ENCODE measurements around the gene SELENOO. TPM values are rescaled to one million over a fixed set of nuclear protein-coding genes. Genes with fewer than 3 reads are reported as not detected.
A peak's percentile ranks its signal among the peaks of the same experiment; 100 is the strongest.

Gene SELENOO
- total RNA-seq, 3 donors from 2014 or later: 24.3 to 32.3 (median 31.8) TPM

DNA sequence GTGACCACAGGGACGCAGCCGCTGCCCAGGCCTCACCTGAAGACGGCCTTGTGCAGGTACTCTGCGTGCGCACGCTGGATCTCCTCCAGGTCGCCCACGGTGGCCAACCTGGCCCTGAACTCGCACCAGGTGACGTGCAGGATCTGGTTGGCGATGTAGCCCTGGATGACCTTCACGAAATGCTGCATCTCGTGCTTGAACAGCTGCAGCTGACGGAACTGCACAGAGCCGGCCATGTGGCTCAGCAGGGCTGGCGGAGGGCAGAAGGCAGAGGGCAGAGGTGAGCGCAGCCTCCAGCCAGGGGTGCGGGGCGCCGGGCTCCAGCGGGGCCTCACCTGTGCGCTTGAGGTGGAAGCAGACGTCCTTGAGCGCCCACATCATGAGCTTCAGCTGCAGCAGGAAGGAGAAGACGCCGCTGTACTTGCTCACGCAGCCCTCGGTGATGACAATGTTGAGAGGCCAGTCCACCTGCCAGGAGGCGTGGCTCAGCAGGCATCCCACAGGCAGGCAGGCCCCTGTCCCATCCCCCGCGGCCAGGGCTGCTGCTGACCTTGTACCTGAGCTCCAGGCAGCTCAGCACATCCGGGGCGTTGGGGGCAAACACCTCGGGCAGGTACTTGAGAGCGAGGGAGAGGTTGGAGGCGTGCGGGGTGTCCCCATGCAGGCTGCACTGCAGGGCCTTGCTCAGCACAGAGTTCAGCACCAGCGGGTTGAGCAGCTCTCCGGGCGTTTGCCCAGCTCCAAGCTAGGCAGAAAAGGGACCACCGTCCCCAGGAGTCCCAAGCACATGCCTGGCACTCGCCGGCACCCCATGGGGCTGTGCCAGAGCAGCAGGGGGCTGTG is 17.6 kb downstream of the SELENOO start:
- TF ChIP-seq POLR2AphosphoS5 (IDR thresholded peaks at IDR 0.05) (no peak), POLR2A (IDR thresholded peaks at IDR 0.05) (no peak)
- TF ChIP-seq, protein P1, sequence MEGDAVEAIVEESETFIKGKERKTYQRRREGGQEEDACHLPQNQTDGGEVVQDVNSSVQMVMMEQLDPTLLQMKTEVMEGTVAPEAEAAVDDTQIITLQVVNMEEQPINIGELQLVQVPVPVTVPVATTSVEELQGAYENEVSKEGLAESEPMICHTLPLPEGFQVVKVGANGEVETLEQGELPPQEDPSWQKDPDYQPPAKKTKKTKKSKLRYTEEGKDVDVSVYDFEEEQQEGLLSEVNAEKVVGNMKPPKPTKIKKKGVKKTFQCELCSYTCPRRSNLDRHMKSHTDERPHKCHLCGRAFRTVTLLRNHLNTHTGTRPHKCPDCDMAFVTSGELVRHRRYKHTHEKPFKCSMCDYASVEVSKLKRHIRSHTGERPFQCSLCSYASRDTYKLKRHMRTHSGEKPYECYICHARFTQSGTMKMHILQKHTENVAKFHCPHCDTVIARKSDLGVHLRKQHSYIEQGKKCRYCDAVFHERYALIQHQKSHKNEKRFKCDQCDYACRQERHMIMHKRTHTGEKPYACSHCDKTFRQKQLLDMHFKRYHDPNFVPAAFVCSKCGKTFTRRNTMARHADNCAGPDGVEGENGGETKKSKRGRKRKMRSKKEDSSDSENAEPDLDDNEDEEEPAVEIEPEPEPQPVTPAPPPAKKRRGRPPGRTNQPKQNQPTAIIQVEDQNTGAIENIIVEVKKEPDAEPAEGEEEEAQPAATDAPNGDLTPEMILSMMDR (IDR thresholded peaks at IDR 0.05): no peak
- intact Hi-C loops (cut with DNase I; ENCODE audit: low total_unique reads): no loop called here
- Histone ChIP-seq H3K27ac (no peak overlapping the region), H3K36me3 (peaks cover 26% of the 10 kb centered on the region), H3K4me3 (no peak overlapping the region), H3K9me3 (no peaks in the 10 kb centered on the region), H3K27me3 (no peaks in the 10 kb centered on the region), H3K4me1 (no peaks in the 10 kb centered on the region)
- no peak for DNase-seq (ENCODE audit: low spot score in 2 of 2)

DNA sequence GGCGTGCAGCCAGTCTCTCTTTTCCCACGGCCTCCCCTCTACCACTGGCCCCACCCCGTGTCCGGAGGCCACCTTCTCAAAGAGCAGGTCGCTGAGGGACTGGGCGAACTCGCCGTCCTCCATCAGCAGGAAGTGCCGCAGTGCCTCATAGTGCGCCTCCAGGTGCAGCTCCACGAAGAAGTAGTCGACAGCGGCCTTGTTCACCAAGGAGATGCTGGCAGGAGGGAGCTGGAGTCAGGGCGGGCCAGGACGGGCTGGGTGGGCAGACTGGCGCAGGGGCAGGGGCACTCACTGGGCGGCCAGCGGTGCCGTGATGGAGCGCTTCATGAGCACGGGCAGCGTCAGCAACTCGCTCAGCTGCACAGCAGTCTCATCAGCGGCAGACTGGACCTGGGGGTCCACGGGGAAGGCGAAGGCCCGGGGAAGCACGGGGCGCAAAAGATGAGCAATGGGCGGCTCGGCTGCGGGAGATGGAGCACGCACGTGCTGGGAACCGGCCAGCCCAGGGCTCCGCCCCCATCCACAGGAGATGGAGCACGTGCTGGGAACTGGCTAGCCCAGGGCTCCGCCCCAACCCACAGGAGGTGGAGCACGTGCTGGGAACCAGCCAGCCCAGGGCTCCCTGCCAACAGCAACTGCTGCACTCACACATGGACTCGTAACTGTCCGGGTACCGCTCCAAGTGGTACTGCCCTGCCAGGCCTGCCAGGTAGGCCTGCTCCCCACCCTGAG is 18.4 kb downstream of the SELENOO start:
- peaks cover 28% of the 10 kb centered on the region for H3K36me3 ChIP-seq
- H3K27ac ChIP-seq: no peak overlapping the region
- no peaks in the 10 kb centered on the region for H3K27me3 ChIP-seq
- H3K9me3 ChIP-seq: no peaks in the 10 kb centered on the region
- peak; percentile 74 to 87 for DNase-seq (ENCODE audit: low spot score in 2 of 2)
- TF ChIP-seq POLR2AphosphoS5 (IDR thresholded peaks at IDR 0.05): no peak
- TF ChIP-seq, protein P1 (IDR thresholded peaks at IDR 0.05): no peak
- TF ChIP-seq POLR2A (IDR thresholded peaks at IDR 0.05): no peak
- intact Hi-C loops (cut with DNase I; ENCODE audit: low total_unique reads): no loop called here
- H3K4me1 ChIP-seq: no peaks in the 10 kb centered on the region
- no peak overlapping the region for H3K4me3 ChIP-seq

DNA sequence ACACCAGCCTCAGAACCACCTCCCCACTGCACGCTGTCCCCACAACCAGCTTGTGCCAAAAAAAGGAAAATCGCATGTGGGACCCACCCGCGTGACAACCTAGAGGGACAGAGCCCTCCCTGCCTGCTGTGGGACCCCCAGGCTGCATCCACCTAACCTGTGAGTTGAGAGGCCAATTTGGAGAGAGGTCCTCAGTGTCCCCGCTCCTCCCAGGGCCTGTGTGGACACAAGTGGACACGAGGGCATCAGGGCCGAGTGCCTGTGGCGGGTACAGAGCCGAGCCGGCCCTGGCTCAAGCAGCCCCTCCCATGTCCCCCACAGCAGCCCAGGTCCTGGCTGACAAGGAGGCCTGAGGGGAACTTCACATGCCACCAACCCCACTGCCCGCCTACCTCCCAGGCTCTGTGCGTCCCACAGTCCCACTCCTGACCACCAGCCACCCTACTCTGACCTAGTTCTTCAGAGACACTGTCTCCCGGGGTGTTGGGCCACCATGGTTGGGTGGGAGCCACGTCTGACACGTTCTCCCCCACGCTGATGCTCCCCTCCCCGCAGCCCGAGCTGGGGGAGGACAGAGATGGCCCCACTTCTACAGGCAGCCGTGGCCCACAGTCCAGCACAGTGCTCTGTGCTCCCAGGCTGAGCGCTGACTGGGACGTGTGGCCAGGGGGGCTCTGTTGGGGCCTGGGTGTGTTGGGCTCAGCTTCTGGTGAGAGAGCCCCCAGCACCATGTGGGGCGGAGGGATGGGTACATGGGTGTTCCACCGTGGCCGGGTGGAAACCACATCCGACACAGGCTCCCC is 19.2 kb downstream of the SELENOO start:
- Histone ChIP-seq H3K4me1 (no peaks in the 10 kb centered on the region), H3K36me3 (peaks cover 30% of the 10 kb centered on the region), H3K9me3 (no peaks in the 10 kb centered on the region), H3K27ac (no peak overlapping the region), H3K4me3 (no peak overlapping the region), H3K27me3 (no peaks in the 10 kb centered on the region)
- intact Hi-C loops (cut with DNase I; ENCODE audit: low total_unique reads): no loop called here
- no peak for DNase-seq (ENCODE audit: low spot score in 2 of 2)
- TF ChIP-seq, protein P1 (IDR thresholded peaks at IDR 0.05): no peak
- TF ChIP-seq POLR2A (IDR thresholded peaks at IDR 0.05) (no peak), POLR2AphosphoS5 (IDR thresholded peaks at IDR 0.05) (no peak)

DNA sequence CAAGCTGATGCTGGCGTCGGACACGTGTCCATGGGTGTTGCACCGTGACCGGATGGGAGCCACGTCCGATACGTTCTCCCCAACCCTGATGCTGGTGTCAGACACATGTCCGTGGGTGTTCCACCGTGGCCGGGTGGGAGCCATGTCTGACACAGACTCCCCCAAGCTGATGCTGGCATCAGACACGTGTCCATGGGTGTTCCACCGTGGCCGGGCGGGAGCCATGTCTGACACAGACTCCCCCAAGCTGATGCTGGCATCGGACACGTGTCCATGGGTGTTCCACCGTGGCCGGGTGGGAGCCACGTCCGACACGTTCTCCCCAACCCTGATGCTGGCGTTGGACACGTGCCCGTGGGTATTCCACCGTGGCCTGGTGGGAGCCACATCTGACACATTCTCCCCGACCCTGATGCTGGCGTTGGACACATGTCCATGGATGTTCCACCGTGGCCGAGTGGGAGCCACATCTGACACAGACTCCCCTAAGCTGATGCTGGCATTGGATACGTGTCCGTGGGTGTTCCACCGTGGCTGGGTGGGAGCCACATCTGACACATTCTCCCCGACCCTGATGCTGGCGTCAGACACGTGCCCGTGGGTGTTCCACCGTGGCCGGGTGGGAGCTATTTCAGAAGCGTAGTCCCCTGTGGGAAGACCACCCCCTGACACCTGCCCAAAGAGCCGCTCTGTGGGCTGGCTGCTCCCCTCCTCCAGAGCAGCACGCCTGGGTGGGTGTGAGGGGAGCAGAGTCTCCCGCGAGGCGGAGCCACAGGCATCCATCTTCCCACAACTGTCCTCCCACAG is 20.0 kb downstream of the SELENOO start:
- Histone ChIP-seq H3K27me3 (no peaks in the 10 kb centered on the region), H3K36me3 (peaks cover 30% of the 10 kb centered on the region), H3K27ac (no peak overlapping the region), H3K4me1 (no peaks in the 10 kb centered on the region), H3K4me3 (no peak overlapping the region), H3K9me3 (no peaks in the 10 kb centered on the region)
- no peak for DNase-seq (ENCODE audit: low spot score in 2 of 2)
- TF ChIP-seq, protein P1 (IDR thresholded peaks at IDR 0.05): no peak
- TF ChIP-seq POLR2A (IDR thresholded peaks at IDR 0.05) (no peak), POLR2AphosphoS5 (IDR thresholded peaks at IDR 0.05) (no peak)
- intact Hi-C loops (cut with DNase I; ENCODE audit: low total_unique reads): no loop called here

Measured in breast epithelium (tissue), 4 donors.